GM19351 (cell line): ENCODE data around the gene POU2F2.
"Not testable (repeated sequence)": the region's sequence is repeated elsewhere in the genome, so short reads cannot be mapped to it uniquely, and the experiment has no call there.

Source experiments
- ATAC-seq: cut with Tn5 transposase; IDR thresholded peaks from one replicate; pipeline ENCODE4 v1.9.1; 2021; ENCODE audit warnings: mild to moderate bottlenecking, moderate library complexity; ENCODE audit not compliant: unreplicated experiment

Gene POU2F2

GRCh38 chr19:42065051-42065450 lies 67.2 kb downstream of the POU2F2 start:
- ATAC-seq, result no peak

- ATAC-seq, result no peak
Measured at GRCh38 chr19:42064432-42064831, 67.8 kb downstream of the POU2F2 start.

GRCh38 chr19:42062381-42062780 lies 69.9 kb downstream of the POU2F2 start:
- no peak for ATAC-seq

- ATAC-seq, result no peak
Measured at GRCh38 chr19:42060117-42060516, 72.1 kb downstream of the POU2F2 start.

- ATAC-seq, result no peak
Measured at GRCh38 chr19:42059196-42059595, 73.0 kb downstream of the POU2F2 start.

- no peak for ATAC-seq
Measured at GRCh38 chr19:42057846-42058245, 74.4 kb downstream of the POU2F2 start.

- ATAC-seq, result no peak
Measured at GRCh38 chr19:42054205-42054604, 78.0 kb downstream of the POU2F2 start.

GRCh38 chr19:42053037-42053935 lies 79.0 kb downstream of the POU2F2 start:
- ATAC-seq, result no peak

- no peak for ATAC-seq
Measured at GRCh38 chr19:42052241-42052863, 79.9 kb downstream of the POU2F2 start.

GRCh38 chr19:42051166-42052115 lies 80.8 kb downstream of the POU2F2 start:
- ATAC-seq, result no peak

GRCh38 chr19:42048992-42049391 lies 83.3 kb downstream of the POU2F2 start:
- ATAC-seq, result no peak

- no peak for ATAC-seq
Measured at GRCh38 chr19:42045575-42045974, 86.7 kb downstream of the POU2F2 start.

GRCh38 chr19:42042455-42043170 lies 89.6 kb downstream of the POU2F2 start:
- ATAC-seq, result no peak

GRCh38 chr19:42040491-42040890 lies 91.8 kb downstream of the POU2F2 start:
- not testable (repeated sequence) for ATAC-seq

GRCh38 chr19:42040031-42040430 lies 92.2 kb downstream of the POU2F2 start:
- ATAC-seq, result no peak

GRCh38 chr19:42038666-42039065 lies 93.6 kb downstream of the POU2F2 start:
- ATAC-seq, result no peak

- no peak for ATAC-seq
Measured at GRCh38 chr19:42037649-42038048, 94.6 kb downstream of the POU2F2 start.
